Jurkat, Clone E6-1 (cell line): ENCODE measurements around the gene CNTNAP2.

Source experiments
- DNase-seq: peaks from one replicate; pipeline ENCODE4 v3.0.0-alpha.2; 2011; ENCODE audit warnings: low read depth, low spot score
- H3K4me3 ChIP-seq: 2 replicates; pipeline ENCODE4 v1.5.1; 2011; ENCODE audit warnings: mild to moderate bottlenecking, low read length, control low read depth, moderate library complexity

The CNTNAP2 gene

GRCh38 chr7:147997636-147998035 is 1881.0 kb downstream of the CNTNAP2 start:
- no peak overlapping the region for H3K4me3 ChIP-seq
- DNase-seq = no peak

GRCh38 chr7:147999962-148000361 is 1883.4 kb downstream of the CNTNAP2 start:
- H3K4me3 ChIP-seq = no peak overlapping the region
- no peak for DNase-seq

DNA sequence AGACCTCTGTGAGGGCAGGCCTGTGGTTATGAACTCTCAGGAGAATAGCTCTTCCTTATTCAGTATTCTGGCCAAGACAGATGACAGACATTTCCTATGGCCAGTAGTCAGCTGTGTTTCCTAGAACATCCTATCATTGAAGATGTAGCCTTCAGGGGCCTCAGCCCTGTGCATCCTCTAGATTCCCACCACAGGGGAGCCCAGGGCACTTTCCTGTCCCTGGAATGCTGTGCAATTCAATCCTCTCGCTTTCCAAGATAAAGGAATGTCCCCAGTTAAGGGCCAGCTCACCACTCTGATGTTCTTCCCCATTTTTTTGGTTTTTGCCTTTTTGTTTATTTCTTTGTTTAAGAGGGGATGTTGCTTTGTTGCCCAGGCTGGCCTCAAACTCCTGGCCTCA is 1895.2 kb downstream of the CNTNAP2 start:
- no peak for DNase-seq
- H3K4me3 ChIP-seq = no peak overlapping the region

GRCh38 chr7:148014001-148014400 is 1897.4 kb downstream of the CNTNAP2 start:
- H3K4me3 ChIP-seq = no peak overlapping the region
- no peak for DNase-seq

DNA sequence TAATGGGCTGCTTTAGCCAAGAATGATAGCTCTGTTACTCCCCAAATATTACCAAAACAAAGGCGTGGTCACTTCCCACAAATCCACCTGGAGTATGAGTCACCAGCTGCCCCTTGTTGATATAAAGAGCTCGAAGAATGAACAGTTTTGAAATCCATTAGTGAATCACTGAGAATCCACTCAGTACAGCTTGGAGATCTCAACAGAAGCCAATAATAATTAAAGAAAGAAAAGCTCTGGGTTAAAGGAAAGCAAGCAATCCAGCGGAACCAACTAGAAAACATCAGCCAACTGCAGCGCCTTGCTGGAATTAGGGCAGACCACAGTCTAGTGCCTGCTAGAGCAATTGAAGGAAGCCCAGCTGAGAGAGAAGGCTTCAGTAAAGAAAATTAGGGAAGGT is 1897.9 kb downstream of the CNTNAP2 start:
- DNase-seq = no peak
- H3K4me3 ChIP-seq = no peak overlapping the region

DNA sequence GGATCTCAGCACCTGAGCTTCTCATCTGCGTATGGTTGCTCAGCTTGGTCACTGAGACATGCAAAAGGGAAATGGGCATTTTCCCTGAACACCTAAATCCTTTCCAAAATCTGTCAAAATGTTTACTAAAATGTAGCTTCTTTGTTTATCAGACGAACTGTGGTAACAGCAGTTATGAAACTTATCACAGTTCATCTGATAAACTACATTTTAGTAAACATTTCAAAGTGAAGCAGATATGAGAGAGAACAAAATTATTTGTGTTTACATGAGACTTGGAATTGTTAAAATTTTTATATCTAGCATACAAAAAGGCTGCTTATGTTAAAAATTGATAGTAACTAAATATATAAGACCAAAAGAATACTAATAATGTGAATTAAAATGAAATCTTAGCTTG is 1900.5 kb downstream of the CNTNAP2 start:
- DNase-seq = no peak
- no peak overlapping the region for H3K4me3 ChIP-seq

GRCh38 chr7:148020679-148021078 is 1904.1 kb downstream of the CNTNAP2 start:
- DNase-seq = no peak

DNA sequence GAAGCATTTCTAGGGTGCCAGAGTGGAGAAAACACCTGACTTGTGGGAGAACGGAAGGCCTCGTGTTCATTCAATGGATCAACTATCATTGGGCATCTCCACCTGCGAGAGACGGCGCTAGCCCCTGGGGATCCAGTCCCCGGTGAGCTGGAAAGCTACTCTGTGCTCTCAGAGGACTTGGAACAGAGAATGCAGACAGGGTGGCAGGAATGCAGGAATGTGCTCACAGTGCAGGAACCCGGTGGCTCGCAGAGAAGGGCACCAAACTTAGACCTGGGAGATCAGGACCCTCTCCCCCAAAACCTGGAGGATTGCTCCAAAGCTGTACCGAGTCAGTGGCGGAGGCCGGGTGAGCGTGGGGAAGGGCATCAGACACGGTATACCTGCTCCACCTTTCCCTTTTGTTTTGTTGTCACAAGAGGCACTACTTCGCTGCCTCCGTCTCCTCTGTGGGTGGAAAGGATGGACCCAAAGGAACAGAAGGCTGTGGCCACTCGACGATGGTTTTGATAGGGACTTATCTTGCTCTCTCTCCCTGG is 1905.0 kb downstream of the CNTNAP2 start:
- no peak for DNase-seq
- H3K4me3 ChIP-seq = no peak overlapping the region

More at GRCh38 chr7:148020679-148021078, 1904.1 kb downstream of the CNTNAP2 start:
- H3K4me3 ChIP-seq = no peak overlapping the region

DNA sequence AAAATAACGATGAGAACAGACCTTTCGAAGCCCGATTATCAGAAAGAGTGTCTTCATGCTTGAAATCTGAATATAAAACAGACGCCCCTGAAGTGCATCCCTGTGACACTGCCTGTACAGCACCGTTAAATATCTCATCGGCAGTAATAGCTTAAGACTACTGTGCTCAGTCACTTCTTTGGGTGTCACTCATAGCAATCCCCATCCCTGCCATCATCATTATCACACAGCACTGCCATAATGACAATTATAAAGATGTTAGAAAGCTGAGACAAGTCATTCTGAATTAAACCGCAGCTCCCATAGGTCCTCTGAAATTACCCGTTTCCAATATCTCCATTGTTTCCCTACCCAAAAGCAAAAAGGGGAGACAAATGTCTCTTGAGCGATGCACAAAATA is 1906.2 kb downstream of the CNTNAP2 start:
- DNase-seq = no peak
- H3K4me3 ChIP-seq = no peak overlapping the region

DNA sequence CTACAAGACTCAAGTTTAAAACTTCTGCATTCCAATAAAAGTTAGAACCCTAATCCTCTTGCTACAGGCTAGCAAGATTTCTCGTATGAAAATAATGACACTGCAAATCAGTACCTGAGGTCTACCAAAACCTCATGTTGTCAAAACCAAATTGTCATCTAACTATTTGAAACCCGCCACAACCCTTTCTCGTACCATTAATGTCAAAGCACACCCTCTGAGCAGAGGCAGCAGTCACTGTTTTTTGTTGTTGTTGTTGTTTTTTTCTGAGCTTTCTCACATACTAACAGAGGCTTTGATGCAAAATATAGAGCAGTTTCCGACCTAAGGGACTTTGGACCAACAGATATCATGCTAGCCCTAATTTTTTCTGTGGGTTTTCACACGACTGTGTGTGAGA is 1910.1 kb downstream of the CNTNAP2 start:
- DNase-seq = no peak
- no peak overlapping the region for H3K4me3 ChIP-seq

DNA sequence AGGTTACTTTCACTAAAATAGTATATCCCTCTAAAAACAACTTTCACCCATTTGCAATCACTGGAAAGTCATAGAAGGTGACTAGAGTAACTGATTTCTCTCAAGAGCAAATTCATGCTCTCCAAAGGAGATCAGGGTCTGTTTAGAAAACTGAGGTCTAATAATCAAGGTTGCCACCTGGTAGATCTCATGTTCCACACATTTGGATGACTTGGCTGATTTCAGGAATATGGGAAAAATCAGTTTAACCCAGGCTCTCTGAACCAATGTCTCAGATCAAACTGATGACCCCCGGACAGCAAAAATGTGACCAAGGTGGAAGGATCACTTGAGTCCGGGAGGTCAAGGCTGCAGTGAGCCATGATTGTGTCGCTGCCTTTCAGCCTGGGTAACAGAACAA is 1911.6 kb downstream of the CNTNAP2 start:
- DNase-seq = no peak
- no peak overlapping the region for H3K4me3 ChIP-seq

DNA sequence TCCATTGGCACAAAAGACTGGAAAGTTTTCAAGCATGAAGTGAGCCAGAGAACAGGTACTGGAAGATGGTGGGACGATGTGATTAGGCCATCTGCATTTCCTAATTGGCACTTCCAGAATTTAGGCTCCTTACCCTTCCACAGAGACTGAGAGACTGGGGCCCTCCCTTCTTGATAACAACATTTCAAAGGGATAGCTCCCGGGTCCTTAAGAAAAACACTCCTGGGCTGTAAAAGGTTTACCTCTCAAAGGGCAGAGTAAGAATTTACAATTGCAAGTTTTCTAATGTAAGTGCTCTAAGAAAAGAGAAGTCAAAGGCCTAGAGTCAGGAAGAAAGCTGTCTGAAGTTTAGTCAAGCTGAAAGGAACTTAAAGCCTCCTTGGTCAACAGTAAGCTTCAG is 1914.4 kb downstream of the CNTNAP2 start:
- no peak overlapping the region for H3K4me3 ChIP-seq
- DNase-seq = no peak

DNA sequence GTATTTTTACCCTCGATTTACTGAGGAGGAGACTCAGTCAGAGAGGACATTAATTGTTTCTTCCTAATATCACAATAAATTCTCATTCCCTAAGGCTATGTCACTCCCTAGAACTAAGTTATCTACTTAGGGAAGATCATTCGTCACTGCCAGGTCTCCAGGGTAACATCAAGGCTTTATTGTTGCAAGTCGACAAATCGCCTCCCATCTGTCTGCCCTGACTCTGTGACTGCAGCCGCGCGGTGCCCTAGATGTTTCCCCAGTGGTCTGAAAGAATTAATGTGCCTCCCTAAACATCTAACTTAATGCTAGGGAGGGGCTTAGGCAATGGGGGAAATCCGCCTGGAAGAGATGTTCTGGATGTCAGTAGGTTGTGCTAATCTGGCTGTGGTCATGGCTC is 1915.2 kb downstream of the CNTNAP2 start:
- no peak for DNase-seq
- H3K4me3 ChIP-seq = no peak overlapping the region

GRCh38 chr7:148035950-148036349 is 1919.3 kb downstream of the CNTNAP2 start:
- DNase-seq = no peak
- no peak overlapping the region for H3K4me3 ChIP-seq

DNA sequence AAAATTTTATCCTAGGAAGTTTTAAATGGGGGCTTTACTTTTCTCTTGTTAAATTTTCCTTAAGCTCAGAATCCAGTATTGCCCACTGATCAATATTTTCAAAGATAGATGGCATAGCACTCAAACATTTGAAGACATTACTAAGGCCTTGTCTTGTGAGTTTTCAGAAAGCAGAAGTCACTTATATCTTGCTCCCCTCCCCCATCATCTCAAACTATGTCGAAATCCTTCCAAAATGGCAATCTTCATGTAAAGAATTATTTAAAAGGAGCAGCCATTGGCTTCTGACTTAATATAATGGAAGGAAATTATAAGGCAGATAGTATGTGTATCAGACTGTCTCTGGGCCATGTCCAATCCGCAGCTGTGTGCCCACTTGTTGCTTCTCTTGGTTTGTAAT is 1920.4 kb downstream of the CNTNAP2 start:
- no peak for DNase-seq
- no peak overlapping the region for H3K4me3 ChIP-seq

DNA sequence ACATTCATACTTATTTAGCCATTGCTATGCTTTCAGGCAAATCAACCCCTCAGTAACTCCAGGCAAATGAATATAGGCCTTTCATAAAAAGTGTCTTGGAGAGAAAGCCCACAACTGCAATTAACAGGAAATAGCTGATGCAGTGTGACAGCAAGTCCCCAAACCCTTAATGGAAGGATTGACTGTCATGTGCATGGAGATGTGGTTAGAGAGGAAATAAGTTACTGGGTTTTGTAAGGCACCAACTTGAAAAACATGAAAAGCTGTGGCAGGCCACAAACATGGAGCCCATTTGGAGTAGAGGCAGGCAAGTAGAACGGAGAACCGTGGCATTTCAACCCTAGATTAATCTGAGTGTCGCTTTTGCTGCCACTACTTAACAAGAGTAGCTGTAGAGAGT is 1924.6 kb downstream of the CNTNAP2 start:
- peak; percentile 56 for DNase-seq
- H3K4me3 ChIP-seq = no peak overlapping the region

- no peak overlapping the region for H3K4me3 ChIP-seq
- DNase-seq = no peak
Observed at GRCh38 chr7:148042935-148043631, 1926.5 kb downstream of the CNTNAP2 start.

DNA sequence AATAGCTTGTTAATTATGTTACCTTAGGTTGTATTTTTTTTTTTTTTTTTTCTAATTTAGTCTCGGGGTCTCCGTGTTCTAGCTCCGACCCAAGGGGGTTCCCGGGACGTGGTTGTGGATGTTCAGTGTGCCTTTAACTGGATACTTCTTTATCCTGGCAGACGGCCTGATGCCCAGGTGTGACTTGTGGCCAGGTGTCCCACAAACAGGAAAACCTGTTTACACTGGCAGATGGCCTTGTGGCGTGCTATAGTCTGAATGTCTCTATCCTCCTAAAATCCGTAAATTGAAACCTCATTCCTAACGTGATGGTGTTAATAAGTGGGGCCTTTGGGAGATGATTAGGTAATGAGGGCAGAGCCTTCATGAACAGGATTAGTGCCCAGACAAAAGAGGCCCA is 1927.6 kb downstream of the CNTNAP2 start:
- DNase-seq = no peak
- no peak overlapping the region for H3K4me3 ChIP-seq

- no peak for DNase-seq
- H3K4me3 ChIP-seq = no peak overlapping the region
Observed at GRCh38 chr7:148045521-148045920, 1928.9 kb downstream of the CNTNAP2 start.

DNA sequence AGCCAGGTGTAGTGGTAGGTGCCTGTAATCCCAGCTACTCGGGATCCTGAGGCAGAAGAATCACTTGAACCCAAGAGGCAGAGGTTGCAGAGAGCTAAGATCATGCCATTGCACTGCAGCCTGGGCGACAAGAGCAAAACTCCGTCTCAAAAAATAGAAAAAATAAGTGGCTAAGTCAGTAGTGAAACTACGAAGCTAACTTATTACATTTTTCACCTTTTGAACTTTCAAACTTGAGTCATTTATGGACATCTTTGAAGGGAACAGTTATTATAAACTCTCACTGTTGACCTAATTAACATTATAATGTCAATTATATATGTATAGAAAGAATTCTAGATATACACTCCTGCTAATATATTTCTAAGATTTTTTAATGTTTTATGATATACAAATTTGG is 1932.5 kb downstream of the CNTNAP2 start:
- H3K4me3 ChIP-seq = no peak overlapping the region
- no peak for DNase-seq

- no peak overlapping the region for H3K4me3 ChIP-seq
- DNase-seq = no peak
Observed at GRCh38 chr7:148050492-148051158, 1934.0 kb downstream of the CNTNAP2 start.
